H9 (cell line): ENCODE data around the gene GAL3ST2. TPM values are rescaled to one million over a fixed set of nuclear protein-coding genes. Genes with fewer than 3 reads are reported as not detected.

ENCODE experiments used
- DNase-seq: peaks from one replicate; pipeline ENCODE4 v3.0.0-alpha.2; 2017
- H2AFZ ChIP-seq: one replicate; pipeline ENCODE4 v1.6.1; 2013; ENCODE audit warnings: mild to moderate bottlenecking, low read length, control low read depth, moderate library complexity
- H2AK5ac ChIP-seq: 2 replicates; pipeline ENCODE4 v1.6.1; 2013; ENCODE audit warnings: low read length, control low read depth, mixed read lengths; ENCODE audit not compliant: insufficient read length
- H2BK120ac ChIP-seq: one replicate; pipeline ENCODE4 v1.6.1; 2013; ENCODE audit warnings: low read depth, mild to moderate bottlenecking, low read length, control low read depth, inconsistent platforms; ENCODE audit not compliant: poor library complexity, severe bottlenecking
- H2BK12ac ChIP-seq: 2 replicates; pipeline ENCODE4 v1.6.1; 2013; ENCODE audit warnings: low read length, control low read depth, mixed read lengths, low read depth; ENCODE audit not compliant: insufficient read length
- H2BK15ac ChIP-seq: 2 replicates; pipeline ENCODE4 v1.6.1; 2013; ENCODE audit warnings: low read depth, low read length, control low read depth
- H2BK20ac ChIP-seq: one replicate; pipeline ENCODE4 v1.6.1; 2013; ENCODE audit warnings: low read depth, mild to moderate bottlenecking, low read length, control low read depth, inconsistent platforms; ENCODE audit not compliant: poor library complexity, severe bottlenecking
- H2BK5ac ChIP-seq: 2 replicates; pipeline ENCODE4 v1.6.1; 2013; ENCODE audit warnings: low read length, control low read depth, mixed read lengths; ENCODE audit not compliant: insufficient read length
- H3K14ac ChIP-seq: 2 replicates; pipeline ENCODE4 v1.6.1; 2013; ENCODE audit warnings: low read length, control low read depth; ENCODE audit not compliant: insufficient read depth
- H3K18ac ChIP-seq: 2 replicates; pipeline ENCODE4 v1.6.1; 2013; ENCODE audit warnings: low read depth, mild to moderate bottlenecking, mixed read lengths, low read length, control low read depth; ENCODE audit not compliant: insufficient read length
- H3K23ac ChIP-seq: 2 replicates; pipeline ENCODE4 v1.6.1; 2013; ENCODE audit warnings: low read length, control low read depth, mixed read lengths, low read depth; ENCODE audit not compliant: insufficient read length
- H3K23me2 ChIP-seq: 2 replicates; pipeline ENCODE4 v1.6.1; 2013; ENCODE audit warnings: low read depth, mild to moderate bottlenecking, mixed read lengths, low read length, control low read depth; ENCODE audit not compliant: insufficient read length, poor library complexity, severe bottlenecking
- H3K27ac ChIP-seq: 2 replicates; pipeline ENCODE4 v1.5.1; 2013; ENCODE audit warnings: low read length, control low read depth, mixed read lengths, low read depth; ENCODE audit not compliant: insufficient read length
- H3K27me3 ChIP-seq: 2 replicates; pipeline ENCODE4 v1.6.1; 2013; ENCODE audit warnings: low read length, control low read depth, inconsistent platforms; ENCODE audit not compliant: insufficient read depth
- H3K4ac ChIP-seq: 2 replicates; pipeline ENCODE4 v1.6.1; 2013; ENCODE audit warnings: low read depth, mild to moderate bottlenecking, control low read depth, inconsistent platforms, low read length, moderate library complexity
- H3K4me1 ChIP-seq: 2 replicates; pipeline ENCODE4 v1.6.1; 2013; ENCODE audit warnings: low read length, control low read depth, inconsistent platforms; ENCODE audit not compliant: insufficient read depth
- H3K4me2 ChIP-seq: 2 replicates; pipeline ENCODE4 v1.6.1; 2013; ENCODE audit warnings: low read length, control low read depth, mixed read lengths; ENCODE audit not compliant: insufficient read length, insufficient read depth
- H3K56ac ChIP-seq: 2 replicates; pipeline ENCODE4 v1.6.1; 2013; ENCODE audit warnings: low read depth, mild to moderate bottlenecking, mixed read lengths, low read length, control low read depth; ENCODE audit not compliant: insufficient read length
- H3K79me1 ChIP-seq: 2 replicates; pipeline ENCODE4 v1.6.1; 2013; ENCODE audit warnings: low read depth, mild to moderate bottlenecking, moderate library complexity, low read length, control low read depth, inconsistent platforms; ENCODE audit not compliant: insufficient read depth, poor library complexity, severe bottlenecking
- H3K79me2 ChIP-seq: 2 replicates; pipeline ENCODE4 v1.6.1; 2013; ENCODE audit warnings: low read length, control low read depth, inconsistent platforms; ENCODE audit not compliant: insufficient read depth
- H3K9ac ChIP-seq: 2 replicates; pipeline ENCODE4 v1.6.1; 2013; ENCODE audit warnings: low read length, control low read depth, mixed read lengths; ENCODE audit not compliant: insufficient read length; ENCODE audit errors: extremely low read depth
- H3K9me3 ChIP-seq: one replicate; pipeline ENCODE4 v1.6.1; 2013; ENCODE audit warnings: low read depth, low read length, inconsistent platforms; ENCODE audit not compliant: control insufficient read depth
- H3T11ph ChIP-seq: one replicate; pipeline ENCODE4 v1.6.1; 2013; ENCODE audit warnings: mild to moderate bottlenecking, low read length, control low read depth, inconsistent platforms
- H4K20me1 ChIP-seq: one replicate; pipeline ENCODE4 v1.6.1; 2013; ENCODE audit not compliant: control insufficient read depth, insufficient read length, insufficient read depth
- H4K5ac ChIP-seq: 2 replicates; pipeline ENCODE4 v1.6.1; 2013; ENCODE audit warnings: low read depth, mild to moderate bottlenecking, mixed read lengths, low read length, control low read depth; ENCODE audit not compliant: insufficient read length
- H4K8ac ChIP-seq: replicated peaks from 2 replicates; pipeline ENCODE4 v1.6.1; 2013; ENCODE audit warnings: low read length, control low read depth, mixed read lengths, low read depth; ENCODE audit not compliant: insufficient read length
- H4K91ac ChIP-seq: 2 replicates; pipeline ENCODE4 v1.6.1; 2013; ENCODE audit warnings: low read depth, mild to moderate bottlenecking, moderate library complexity, mixed read lengths, low read length, control low read depth; ENCODE audit not compliant: insufficient read length
- H3K27ac Mint-ChIP-seq, 3 experiments: 2 replicates in 2 of 3; 3 replicates in 1 of 3; pipeline ENCODE4 v1.8.0; 2020 to 2021; ENCODE audit warnings: mixed read lengths in 3 of 3, mild to moderate bottlenecking in 1 of 3, moderate library complexity in 1 of 3
- H3K27me3 Mint-ChIP-seq: 2 replicates; pipeline ENCODE4 v1.8.0; 2021; ENCODE audit warnings: low read depth, mild to moderate bottlenecking, moderate library complexity, mixed read lengths
- H3K36me3 Mint-ChIP-seq, 3 experiments: 2 replicates in 2 of 3; 3 replicates in 1 of 3; pipeline ENCODE4 v1.8.0; 2020 to 2021; ENCODE audit warnings: low read depth in 3 of 3, mixed read lengths in 3 of 3; ENCODE audit not compliant: insufficient read depth in 1 of 3
- H3K4me1 Mint-ChIP-seq, 2 experiments: 2 replicates each; pipeline ENCODE4 v1.8.0; 2020; ENCODE audit warnings: mixed read lengths in 2 of 2
- H3K4me3 Mint-ChIP-seq, 2 experiments: 2 replicates in 1 of 2; 3 replicates in 1 of 2; pipeline ENCODE4 v1.8.0; 2020 to 2021; ENCODE audit warnings: mild to moderate bottlenecking in 2 of 2, mixed read lengths in 2 of 2, moderate library complexity in 1 of 2
- H3K9me3 Mint-ChIP-seq, 2 experiments: 2 replicates in 1 of 2; 3 replicates in 1 of 2; pipeline ENCODE4 v1.8.0; 2020; ENCODE audit warnings: mild to moderate bottlenecking in 2 of 2, mixed read lengths in 2 of 2, moderate library complexity in 1 of 2
- WGBS: extraction: QIAGEN DNeasy Blood & Tissue Kit; methylation state at CpG from one replicate; pipeline ENCODE4 v1.1.7; 2013; ENCODE audit warnings: missing lambda C conversion rate, low lambda C conversion rate, mixed read lengths; ENCODE audit not compliant: insufficient read length; ENCODE audit errors: extremely low coverage; 5-methylcytosine and 5-hydroxymethylcytosine counted together
- total RNA-seq: library from RNA; stranded (reverse); gene quantifications from 2 replicates; pipeline ENCODE4 v1.2.1, GENCODE V29; 2021
- TF ChIP-seq, protein P1 (sequence below): fragments of 200-600 bp; sonication (generic); conservative IDR thresholded peaks from 3 replicates; pipeline ENCODE4 v1.8.0; 2021; ENCODE audit warnings: antibody characterized with exemption, mild to moderate bottlenecking

The GAL3ST2 gene
- total RNA-seq, 1 experiment from 2014 or later, result 0.33 TPM

DNA sequence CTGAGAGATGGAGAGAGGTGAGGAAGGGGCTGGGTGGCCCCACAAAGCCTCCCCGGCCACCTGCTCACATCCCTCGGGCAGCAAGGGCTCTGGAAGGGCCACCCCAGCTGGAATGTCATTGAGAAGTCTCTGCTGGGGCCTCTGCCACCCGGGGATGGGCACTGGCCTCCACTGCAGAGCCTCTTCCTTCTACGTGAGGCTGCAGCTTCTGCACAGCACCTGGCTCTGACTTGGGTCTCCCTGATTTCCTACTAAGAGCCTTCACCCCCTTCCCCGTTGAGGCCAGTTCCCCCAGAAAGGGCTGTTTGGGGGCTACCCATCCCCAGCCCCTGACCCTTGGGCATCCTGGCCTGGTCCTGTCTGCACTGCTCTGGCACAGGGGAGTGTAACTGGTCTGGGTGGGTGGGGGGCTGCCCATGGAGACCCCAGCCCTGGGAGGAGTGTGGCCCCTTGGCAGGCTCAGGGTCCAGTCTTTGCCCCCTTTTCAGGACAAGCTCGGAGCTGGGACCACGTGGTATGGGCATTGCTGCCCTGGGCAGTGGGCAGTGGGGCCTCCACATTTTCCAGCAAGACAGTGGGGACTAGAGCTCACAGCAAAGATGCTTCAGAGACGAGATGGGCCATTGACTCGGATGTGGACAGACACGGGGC is 76.5 kb downstream of the GAL3ST2 start:
- Mint-ChIP-seq H3K9me3 (no peaks in the 10 kb centered on the region), H3K27ac (no peak overlapping the region), H3K27me3 (peaks cover 3% of the 10 kb centered on the region), H3K36me3 (no peaks in the 10 kb centered on the region), H3K4me3 (no peak overlapping the region), H3K4me1 (no peaks in the 10 kb centered on the region)
- Histone ChIP-seq H3K79me2 (no peaks in the 10 kb centered on the region), H2AFZ (no peak overlapping the region), H3K18ac (no peak overlapping the region), H4K20me1 (no peaks in the 10 kb centered on the region), H2BK120ac (no peak overlapping the region), H3K9ac (no peak overlapping the region), H3K27ac (no peak overlapping the region), H3T11ph (no peak overlapping the region), H2BK20ac (no peak overlapping the region), H3K27me3 (no peaks in the 10 kb centered on the region), H3K4me1 (no peaks in the 10 kb centered on the region), H2AK5ac (no peak overlapping the region), H3K9me3 (no peaks in the 10 kb centered on the region), H4K5ac (no peak overlapping the region), H2BK12ac (no peak overlapping the region), H4K91ac (no peak overlapping the region), H3K4ac (no peak overlapping the region), H2BK15ac (no peak overlapping the region), H3K23me2 (no peaks in the 10 kb centered on the region), H3K23ac (no peak overlapping the region), H4K8ac (no peak overlapping the region), H2BK5ac (no peak overlapping the region), H3K79me1 (no peaks in the 10 kb centered on the region), H3K14ac (no peak overlapping the region; the same call in 1 of the 2 replicates), H3K56ac (no peak overlapping the region), H3K4me2 (no peak overlapping the region)
- DNase-seq, result no peak
- TF ChIP-seq, protein P1, sequence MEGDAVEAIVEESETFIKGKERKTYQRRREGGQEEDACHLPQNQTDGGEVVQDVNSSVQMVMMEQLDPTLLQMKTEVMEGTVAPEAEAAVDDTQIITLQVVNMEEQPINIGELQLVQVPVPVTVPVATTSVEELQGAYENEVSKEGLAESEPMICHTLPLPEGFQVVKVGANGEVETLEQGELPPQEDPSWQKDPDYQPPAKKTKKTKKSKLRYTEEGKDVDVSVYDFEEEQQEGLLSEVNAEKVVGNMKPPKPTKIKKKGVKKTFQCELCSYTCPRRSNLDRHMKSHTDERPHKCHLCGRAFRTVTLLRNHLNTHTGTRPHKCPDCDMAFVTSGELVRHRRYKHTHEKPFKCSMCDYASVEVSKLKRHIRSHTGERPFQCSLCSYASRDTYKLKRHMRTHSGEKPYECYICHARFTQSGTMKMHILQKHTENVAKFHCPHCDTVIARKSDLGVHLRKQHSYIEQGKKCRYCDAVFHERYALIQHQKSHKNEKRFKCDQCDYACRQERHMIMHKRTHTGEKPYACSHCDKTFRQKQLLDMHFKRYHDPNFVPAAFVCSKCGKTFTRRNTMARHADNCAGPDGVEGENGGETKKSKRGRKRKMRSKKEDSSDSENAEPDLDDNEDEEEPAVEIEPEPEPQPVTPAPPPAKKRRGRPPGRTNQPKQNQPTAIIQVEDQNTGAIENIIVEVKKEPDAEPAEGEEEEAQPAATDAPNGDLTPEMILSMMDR, result no peak
- no CpG with 5 or more reads among the region's 10 CpGs for WGBS

Other genes with a start within 250 kb of the GAL3ST2 start
- gene BOK, start 218.1 kb upstream of the GAL3ST2 start, total RNA-seq, result 33.9 and 35.6 TPM in 2 replicates
- gene THAP4, start 139.7 kb upstream of the GAL3ST2 start, total RNA-seq, result 70.6 and 71.4 TPM in 2 replicates
- gene ATG4B, start 139.1 kb upstream of the GAL3ST2 start, total RNA-seq, result 105 and 110 TPM in 2 replicates
- 75.6 and 76.0 TPM in 2 replicates for gene DTYMK, start 90.0 kb upstream of the GAL3ST2 start, total RNA-seq
- 60.4 and 66.0 TPM in 2 replicates for gene ING5, start 74.8 kb upstream of the GAL3ST2 start, total RNA-seq
- gene D2HGDH, start 42.2 kb upstream of the GAL3ST2 start, total RNA-seq, result 10.0 TPM in 2 replicates
- gene NEU4, start 32.4 kb downstream of the GAL3ST2 start, total RNA-seq, result 0.42 and 0.70 TPM in 2 replicates
- 1.4 and 1.6 TPM in 2 replicates for gene PDCD1, start 82.1 kb downstream of the GAL3ST2 start, total RNA-seq
- not detected in 2 replicates for gene RTP5, start 92.9 kb downstream of the GAL3ST2 start, total RNA-seq